Measurements from ENCODE around the gene SLC16A6.
"Not testable (repeated sequence)": the region's sequence is repeated elsewhere in the genome, so short reads cannot be mapped to it uniquely, and the experiment has no call there.

SLC16A6 gene

DNA sequence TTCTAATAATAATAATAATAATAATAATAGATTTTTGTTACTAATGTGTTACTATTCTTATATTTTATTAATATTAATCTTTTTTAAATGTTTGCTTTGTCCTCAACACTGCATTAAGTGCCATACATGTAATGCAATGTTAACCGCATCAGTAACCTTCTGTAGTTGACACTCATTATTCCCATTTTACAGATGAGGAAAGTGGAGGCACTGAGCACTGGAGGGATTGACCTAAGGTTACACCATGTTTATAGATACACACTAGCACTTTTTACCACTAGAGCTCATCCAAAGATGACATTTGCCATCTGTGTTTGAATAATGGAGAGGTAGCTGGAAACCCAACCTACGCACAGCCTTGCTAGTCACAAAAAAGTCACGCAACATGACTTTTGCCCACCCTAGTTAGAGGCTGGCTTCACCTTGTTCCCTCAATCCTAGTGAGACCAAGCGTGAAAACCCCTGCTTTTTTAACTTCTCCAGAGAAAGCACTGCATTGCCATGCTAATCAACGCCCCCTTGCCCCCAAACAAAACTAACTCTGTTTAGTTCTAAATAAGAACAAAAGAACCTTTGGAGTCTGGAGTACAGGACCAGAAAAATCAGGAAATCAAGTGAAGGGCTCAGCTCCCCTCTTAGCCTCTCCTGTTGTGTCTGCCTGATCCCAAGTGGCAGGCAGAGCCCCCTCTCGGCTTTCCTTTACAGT is 2.7 kb upstream of the SLC16A6 start:
- in situ Hi-C loops (cut with MboI; ENCODE audit: low pct_unique_long_range_greater_than_20kb, low sequenced_read_pairs) = no loop called here

DNA sequence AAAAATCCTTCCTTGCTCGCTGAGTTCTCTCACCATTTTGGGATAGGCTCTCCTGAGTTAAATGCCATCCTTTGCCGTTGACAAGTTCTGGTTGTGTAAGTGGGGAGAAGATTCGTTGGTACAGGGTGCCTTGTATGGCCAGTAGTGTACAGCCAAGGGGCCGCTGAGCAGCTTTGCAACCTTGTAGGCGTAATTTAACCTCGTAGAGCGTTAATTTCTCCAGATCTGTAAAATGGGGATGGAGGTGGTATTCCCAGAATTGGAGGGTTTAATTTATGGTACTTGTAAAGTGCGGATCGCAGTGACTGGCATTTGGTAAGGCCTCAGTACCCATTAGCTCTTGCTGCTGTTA is 1.7 kb upstream of the SLC16A6 start:
- in situ Hi-C loops (cut with MboI; ENCODE audit: low pct_unique_long_range_greater_than_20kb, low sequenced_read_pairs) = no loop called here
- no peak for DNase-seq

More for the DNA sequence above, 2.7 kb upstream of the SLC16A6 start:
- DNase-seq = no peak

DNA sequence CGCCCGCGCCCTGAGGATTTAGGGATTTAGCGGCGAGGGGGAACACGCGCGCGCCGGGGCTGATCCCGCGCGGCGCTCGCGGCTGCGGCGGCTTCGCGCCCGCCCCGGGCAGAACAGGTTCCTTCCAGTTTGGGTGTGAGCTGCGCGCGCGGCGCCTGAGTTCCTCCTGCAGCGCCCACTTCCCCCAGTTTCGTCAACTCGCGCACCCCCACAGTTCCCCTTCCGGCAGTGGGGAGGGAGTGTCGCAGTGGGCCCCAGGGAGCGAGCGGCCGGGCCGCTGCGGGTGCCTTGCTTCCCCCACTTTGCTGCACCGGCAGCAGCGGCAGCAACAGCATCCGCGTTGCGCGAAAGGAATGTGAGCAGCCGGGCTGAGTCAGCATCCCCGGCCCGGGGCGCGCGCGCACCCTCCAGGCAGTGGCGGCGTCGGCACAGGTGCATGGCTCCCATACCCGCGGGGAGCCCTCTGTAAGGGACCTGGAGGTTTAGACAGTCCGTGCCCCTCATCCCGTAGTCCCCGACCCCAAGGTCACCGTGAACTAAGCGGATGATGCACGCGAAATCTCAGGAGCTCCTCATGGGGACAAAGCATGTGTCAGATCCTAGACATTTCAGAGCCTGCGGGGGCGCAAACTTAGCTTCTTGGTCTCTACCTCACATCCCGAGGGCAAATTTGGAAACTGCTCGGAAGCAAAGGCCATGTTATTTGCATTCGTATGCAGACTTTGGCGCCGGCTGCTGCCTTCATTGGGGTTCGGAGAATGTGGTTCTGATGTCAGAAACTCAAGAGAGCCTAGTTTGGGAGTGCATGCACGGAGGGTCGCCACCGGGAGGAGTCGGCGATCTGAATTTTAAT is 1.1 kb upstream of the SLC16A6 start:
- in situ Hi-C loops (cut with MboI; ENCODE audit: low pct_unique_long_range_greater_than_20kb, low sequenced_read_pairs) = no loop called here
- DNase-seq = peak; percentile 80

DNA sequence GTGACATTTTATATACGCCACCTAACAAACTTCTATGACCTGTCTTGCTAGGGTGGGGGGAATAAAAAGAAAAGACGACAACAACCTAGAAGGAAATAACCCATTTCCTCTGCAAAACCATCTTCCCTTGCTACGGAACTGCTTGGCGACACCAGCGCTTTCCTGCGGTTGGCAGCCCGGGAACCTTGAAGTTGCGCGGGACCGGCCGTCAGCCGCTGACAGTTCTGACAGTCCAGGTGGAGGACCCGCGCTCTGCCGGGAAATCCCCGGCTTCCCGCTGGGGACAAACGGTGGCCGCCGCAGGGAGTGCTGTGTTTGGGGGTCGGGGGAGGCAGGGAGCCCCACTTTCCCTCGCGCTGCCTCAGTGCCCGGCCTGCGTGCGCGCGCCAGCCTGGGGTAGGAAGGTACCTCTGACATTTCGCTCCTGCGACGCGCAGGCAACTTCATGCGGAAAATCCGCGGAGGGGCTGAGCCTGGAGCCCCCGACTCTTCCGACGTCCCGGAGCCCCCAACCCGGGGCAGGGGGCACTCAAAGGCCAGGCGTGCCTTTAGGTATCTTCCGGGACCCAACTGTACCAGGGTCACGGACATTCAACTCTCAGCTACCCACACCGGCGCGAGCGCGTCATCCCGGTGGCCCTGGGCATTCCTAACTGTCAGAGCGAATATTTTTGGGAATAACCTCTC is 516 bp downstream of the SLC16A6 start:
- in situ Hi-C loops (cut with MboI; ENCODE audit: low pct_unique_long_range_greater_than_20kb, low sequenced_read_pairs) = no loop called here
- DNase-seq = peak; percentile 35

DNA sequence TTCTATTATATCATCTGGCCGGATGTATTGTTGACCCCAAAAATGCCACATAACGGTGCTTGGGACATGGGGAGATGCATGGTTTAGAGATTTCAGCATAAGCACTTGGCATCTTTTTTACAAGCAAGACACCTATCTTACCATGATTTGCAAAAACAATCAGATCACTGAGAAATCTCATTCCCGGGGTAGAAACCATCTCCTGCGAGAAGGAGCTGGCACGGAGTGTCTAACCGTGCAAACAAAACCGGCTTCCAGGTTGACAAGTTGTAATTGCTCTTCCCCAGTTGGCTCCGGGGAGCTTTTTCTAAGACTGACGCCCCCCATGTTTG is 1.0 kb downstream of the SLC16A6 start:
- in situ Hi-C loops (cut with MboI; ENCODE audit: low pct_unique_long_range_greater_than_20kb, low sequenced_read_pairs) = no loop called here
- DNase-seq = peak; percentile 15

DNA sequence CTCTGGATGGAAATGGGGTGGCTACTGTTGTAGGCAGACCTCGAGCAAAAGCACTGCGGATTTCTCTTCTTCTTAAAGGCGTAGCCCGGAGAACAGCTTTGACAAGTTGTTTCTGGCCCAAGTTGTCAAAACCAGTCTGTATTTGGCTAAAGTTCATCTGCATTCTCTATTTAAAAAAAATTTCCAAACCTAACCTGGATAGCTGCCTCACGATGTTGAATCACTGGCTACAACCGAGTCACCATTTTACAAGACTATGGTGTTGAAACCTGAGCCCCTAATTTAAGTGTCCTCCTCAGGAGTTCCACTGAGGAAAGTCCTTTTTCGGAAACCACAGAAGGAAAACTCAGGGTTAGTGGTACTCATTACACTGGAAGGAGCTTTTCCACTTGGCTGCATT is 1.5 kb downstream of the SLC16A6 start:
- no peak for DNase-seq
- in situ Hi-C loops (cut with MboI; ENCODE audit: low pct_unique_long_range_greater_than_20kb, low sequenced_read_pairs) = no loop called here

DNA sequence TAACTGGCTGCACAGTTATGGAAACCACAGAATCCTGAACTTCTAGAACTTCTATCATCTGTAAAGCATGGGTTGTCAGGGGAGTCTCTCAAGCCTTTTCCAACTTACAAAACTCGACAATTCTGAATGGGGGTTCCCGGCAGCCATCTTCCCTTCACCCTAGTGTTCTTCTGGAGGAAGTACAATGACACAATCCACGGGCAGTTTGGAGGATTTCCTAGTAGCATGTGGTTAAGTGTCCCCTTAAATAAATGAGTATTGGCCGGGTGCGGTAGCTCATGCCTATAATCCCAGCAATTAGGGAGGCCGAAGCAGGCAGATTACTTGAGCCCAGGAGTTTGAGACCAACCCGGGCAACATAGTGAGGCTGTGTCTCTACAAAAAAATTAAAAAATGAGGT is 2.1 kb downstream of the SLC16A6 start:
- in situ Hi-C loops (cut with MboI; ENCODE audit: low pct_unique_long_range_greater_than_20kb, low sequenced_read_pairs) = no loop called here
- no peak for DNase-seq

DNA sequence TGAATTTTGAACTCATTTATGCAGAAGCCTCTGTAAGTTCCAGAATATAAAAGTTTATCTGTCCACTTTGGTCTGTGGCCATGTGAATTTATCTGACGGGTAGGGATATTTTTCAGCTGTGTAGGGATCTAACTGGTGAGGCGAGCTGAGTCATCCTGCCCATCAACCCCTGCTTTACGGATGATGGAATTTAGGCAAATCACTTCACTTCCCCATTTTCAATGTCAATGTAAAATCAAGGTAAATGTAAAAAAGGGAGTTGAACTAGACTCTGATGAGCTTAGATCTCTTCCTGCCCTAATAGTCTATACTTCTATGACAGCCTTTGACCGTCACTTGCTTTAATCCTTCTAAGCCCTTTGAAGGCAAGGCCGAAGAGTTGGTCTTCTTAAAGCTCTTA is 2.6 kb downstream of the SLC16A6 start:
- in situ Hi-C loops (cut with MboI; ENCODE audit: low pct_unique_long_range_greater_than_20kb, low sequenced_read_pairs) = no loop called here
- DNase-seq = peak; percentile 75

DNA sequence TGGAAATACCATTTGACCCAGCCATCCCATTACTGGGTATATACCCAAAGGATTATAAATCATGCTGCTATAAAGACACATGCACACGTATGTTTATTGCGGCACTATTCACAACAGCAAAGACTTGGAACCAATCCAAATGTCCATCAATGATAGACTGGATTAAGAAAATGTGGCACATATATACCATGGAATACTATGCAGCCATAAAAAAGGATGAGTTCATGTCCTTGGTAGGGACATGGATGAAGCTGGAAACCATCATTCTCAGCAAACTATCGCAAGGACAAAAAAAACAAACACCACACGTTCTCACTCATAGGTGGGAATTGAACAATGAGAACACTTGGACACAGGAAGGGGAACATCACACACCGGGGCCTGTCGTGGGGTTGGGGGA is 9.0 kb downstream of the SLC16A6 start:
- in situ Hi-C loops (cut with MboI; ENCODE audit: low pct_unique_long_range_greater_than_20kb, low sequenced_read_pairs); DNase-seq: not testable (repeated sequence)

DNA sequence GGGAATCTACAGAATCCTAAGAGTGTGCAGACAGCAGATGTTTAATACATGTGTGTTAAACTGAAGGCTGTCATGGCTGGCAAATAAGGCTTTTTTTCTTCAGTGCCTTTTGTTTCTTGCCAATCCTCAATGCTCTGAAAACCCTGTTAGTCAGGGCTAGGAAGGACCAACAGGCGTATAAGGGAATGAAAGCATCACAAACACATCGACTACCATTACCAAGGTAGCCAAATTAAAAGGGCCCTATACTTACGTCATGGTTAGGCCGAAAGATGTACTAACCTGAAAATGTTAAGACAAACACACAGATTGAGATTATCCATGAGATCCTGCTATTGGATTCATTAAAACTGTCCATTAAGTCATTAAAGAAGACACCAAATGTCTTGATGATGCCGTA is 13.1 kb downstream of the SLC16A6 start:
- DNase-seq = no peak

DNA sequence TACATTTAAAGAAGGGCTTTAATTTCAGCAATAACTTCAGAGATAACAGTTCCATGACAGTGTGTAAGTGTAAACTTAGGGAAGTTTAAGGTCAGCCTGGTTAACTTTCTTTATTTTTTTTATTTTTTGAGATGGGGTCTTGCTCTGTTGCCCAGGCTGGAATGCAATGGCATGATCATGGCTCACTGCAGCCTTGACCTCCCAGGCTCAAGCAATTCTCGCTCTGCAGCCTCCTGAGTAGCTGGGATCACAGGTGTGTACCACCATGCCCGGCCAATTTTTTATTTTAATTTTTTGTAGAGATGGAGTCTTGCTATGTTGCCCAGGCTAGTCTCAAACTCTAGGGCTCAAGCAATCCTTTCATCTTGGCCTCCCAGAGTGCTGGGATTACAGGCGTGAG is 14.6 kb downstream of the SLC16A6 start:
- in situ Hi-C loops (cut with MboI; ENCODE audit: low pct_unique_long_range_greater_than_20kb, low sequenced_read_pairs); DNase-seq: not testable (repeated sequence)

More for the DNA sequence above, 13.1 kb downstream of the SLC16A6 start:
- in situ Hi-C loops (cut with MboI; ENCODE audit: low pct_unique_long_range_greater_than_20kb, low sequenced_read_pairs) = no loop called here

DNA sequence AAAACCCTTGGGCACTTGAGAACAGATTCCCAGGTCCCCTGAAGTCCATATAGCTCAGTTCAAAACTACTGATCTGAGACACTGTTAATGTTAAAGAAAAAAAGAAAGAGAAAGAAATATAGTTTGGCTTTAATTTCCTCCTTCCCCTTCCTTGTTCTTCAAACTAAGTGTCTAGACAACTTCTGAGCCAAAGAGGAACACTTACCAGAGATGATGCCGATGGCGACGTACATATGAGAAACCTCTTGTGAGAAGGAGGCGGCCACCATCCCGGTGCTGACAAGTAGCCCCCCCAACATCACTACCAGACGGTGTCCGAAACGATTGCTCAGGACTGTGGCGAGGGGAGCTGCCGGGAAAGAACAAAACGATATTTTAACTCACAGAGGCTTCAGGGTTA is 17.2 kb downstream of the SLC16A6 start:
- in situ Hi-C loops (cut with MboI; ENCODE audit: low pct_unique_long_range_greater_than_20kb, low sequenced_read_pairs) = loop anchor here (25.0 kb wide), 1 partner anchor 164 kb away; no protein-coding TSS in a partner anchor
- no peak for DNase-seq

DNA sequence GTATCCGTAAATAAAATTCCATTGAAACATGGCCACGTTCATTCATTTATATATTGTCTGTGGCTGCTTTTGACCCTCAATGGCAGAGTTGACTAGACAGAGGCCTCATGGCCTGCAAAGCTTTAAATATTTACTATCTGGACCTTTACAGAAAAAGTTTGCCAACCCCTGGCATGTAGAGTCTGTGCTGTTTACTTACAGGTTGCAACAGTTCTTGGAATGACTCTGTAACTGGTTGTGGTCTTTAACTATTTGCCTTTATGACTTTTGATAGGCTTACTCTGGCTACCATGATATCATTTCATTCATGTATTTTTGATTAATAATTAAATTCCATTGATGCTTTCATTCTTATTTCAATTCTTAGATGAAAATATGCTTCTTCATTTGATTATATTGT is 25.1 kb downstream of the SLC16A6 start:
- in situ Hi-C loops (cut with MboI; ENCODE audit: low pct_unique_long_range_greater_than_20kb, low sequenced_read_pairs) = loop anchor here (25.0 kb wide), 1 partner anchor 171 kb away; no protein-coding TSS in a partner anchor
- not testable (repeated sequence) for DNase-seq

DNA sequence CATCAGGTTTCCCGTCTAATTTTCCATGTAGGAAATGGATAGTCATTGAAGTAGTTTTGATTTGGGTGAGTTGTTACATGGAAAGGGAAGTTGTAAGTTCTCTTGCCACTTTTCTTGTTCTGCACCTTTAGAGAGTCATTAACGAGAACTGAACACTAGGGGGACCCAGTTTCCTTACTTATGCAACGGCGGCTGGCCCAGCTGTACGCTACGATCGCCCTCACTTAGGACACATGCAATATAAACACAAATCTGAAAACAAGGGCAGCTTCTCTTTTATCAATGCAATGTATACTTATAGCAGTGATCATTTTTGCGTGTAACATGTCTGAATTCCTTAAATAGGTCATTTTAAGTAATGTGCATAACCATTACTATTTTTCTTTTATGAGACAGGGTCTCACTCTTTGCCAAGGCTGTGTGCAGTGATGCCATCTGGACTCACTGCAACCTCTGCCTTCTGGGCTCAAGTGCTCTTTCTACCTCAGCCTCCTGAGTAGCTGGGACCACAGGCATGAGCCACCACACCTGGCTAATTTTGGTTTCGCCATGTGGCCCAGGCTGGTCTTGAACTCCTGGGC is 27.7 kb downstream of the SLC16A6 start:
- in situ Hi-C loops (cut with MboI; ENCODE audit: low pct_unique_long_range_greater_than_20kb, low sequenced_read_pairs) = loop anchor here (25.0 kb wide), 1 partner anchor 174 kb away; no protein-coding TSS in a partner anchor
- DNase-seq = peak; percentile 81

DNA sequence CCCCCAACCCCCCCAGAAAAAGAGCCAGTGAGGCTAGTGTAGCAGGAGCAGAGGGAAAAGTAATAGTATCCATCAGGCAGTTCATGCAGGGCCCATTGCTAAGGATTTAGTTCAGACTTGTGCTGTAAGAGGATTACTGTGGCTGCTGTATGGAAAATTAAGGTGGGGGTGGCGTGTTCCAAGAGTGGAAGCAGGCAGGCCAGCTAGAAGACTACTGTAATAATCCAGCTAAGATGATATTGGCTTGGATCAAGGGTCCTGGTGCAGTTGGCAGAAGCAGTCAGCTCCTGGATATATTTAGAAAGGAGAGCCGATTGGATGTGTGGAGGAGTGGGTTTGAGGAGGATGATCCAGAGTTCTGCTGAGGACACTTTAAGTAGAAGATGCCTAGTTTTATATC is 28.5 kb downstream of the SLC16A6 start:
- in situ Hi-C loops (cut with MboI; ENCODE audit: low pct_unique_long_range_greater_than_20kb, low sequenced_read_pairs) = loop anchor here (25.0 kb wide), 1 partner anchor 175 kb away; no protein-coding TSS in a partner anchor
- DNase-seq = not testable (repeated sequence)

DNA sequence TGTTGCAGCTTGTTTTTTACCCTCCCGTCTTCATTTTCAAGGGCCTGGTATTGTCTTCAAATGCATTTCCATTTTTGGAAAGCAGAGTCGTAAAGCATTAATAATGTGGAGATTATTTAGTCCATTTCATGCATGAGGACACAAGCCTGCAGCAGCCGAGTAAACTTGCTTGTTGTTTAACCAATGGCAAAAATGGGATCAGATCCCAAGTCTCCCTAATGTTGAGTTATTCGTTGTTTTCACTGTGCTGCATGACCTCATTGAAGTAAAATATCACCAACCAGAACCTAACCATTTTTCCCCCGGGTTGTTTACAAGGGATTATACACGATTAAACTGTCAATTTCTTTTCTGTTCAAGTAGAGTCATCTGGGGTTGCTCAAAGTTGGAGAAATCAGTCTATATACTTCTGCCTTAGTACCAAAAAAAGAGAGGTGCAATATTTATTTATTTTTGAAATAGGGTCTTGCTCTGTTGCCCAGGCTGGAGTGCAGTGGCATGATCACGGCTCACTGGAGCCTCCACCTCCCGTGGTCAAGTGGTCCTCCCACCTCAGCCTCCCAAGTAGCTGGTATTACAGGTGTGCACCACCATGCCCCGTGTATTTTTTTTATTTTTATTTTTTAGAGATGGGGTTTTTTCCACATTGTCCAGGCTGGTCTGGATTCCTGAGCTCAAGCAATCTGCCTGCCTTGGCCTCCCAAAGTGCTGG is 30.7 kb downstream of the SLC16A6 start:
- in situ Hi-C loops (cut with MboI; ENCODE audit: low pct_unique_long_range_greater_than_20kb, low sequenced_read_pairs) = loop anchor here (25.0 kb wide), 1 partner anchor 177 kb away; no protein-coding TSS in a partner anchor
- DNase-seq = no peak

DNA sequence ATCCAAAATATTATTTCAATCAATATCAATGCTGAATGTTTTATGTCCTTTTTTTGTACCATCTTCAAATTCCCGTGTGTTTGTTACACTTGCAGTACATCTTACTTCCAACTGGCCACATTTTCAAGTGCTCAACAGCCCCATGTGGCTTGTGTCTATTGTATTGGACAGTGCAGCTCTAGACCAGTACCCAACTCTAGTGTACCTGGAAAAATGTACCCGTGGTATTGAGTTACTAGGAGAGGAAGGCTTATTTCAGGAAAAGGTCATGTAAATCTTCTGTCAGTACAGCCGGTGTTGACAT is 31.3 kb downstream of the SLC16A6 start:
- peak; percentile 18 for DNase-seq
- in situ Hi-C loops (cut with MboI; ENCODE audit: low pct_unique_long_range_greater_than_20kb, low sequenced_read_pairs) = loop anchor here (25.0 kb wide), 1 partner anchor 178 kb away; no protein-coding TSS in a partner anchor

DNA sequence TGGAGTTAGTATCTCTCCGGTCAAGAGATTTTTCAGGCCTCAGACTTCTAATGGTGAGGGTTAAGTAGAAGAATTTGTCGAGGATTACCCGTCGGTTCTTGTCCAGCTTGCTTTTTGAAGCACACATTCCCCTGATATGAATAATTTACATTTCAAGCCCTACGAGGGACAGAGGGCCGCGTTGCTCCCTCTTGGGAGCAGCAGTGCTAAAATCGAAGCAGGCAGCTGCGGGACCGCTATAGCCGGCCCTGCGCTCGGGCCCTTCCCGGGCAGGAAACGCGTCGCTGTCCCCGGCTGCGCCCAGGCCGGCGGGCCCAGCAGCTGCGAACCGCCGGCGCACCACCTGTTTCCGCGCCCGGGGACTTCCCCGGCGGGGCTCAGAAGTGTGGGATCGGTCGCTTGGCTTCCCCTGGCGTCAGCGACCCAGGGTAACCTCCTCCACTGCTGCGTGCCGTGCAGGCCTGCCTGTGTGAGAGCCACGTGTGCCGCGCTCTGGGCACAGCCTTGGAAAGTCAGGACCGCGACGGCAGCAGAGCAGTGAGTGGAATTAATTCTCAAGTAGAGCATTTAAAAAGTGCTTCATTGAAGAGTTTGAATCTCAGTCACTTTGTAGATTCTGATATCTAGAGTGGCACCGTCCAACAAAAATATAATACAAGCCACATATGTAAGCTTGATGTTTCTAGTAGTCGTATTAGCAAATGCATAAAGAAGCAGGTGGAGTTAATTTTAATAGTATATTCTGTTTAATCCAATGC is 31.9 kb downstream of the SLC16A6 start:
- peak; percentile 78 for DNase-seq
- in situ Hi-C loops (cut with MboI; ENCODE audit: low pct_unique_long_range_greater_than_20kb, low sequenced_read_pairs) = loop anchor here (25.0 kb wide), 1 partner anchor 178 kb away; no protein-coding TSS in a partner anchor
